B cell (primary cell): ENCODE measurements around the gene KRT77. TPM values are rescaled to one million over a fixed set of nuclear protein-coding genes. Genes with fewer than 3 reads are reported as not detected.
A peak's percentile ranks its signal among the peaks of the same experiment; 100 is the strongest.

Experiments
- ATAC-seq: fragments of 200-7000 bp; cut with Tn5 transposase; one replicate; pipeline ENCODE4 v1.10.0; 2021; ENCODE audit warnings: low read depth, mild to moderate bottlenecking, moderate number of reproducible peaks, moderate library complexity
- CTCF ChIA-PET: fragments of 350-600 bp; sonication (Branson Sonifier 250); formaldehyde crosslinking; loops from one replicate; lab custom pipeline; 2021; ENCODE audit warnings: antibody characterized with exemption, inconsistent platforms; lab: Charles Lee
- POLR2A ChIA-PET: fragments of 350-600 bp; sonication (Branson Sonifier 250); formaldehyde crosslinking; loops from one replicate; lab custom pipeline; 2021; ENCODE audit warnings: antibody characterized with exemption; lab: Charles Lee
- DNase-seq: peaks from one replicate; pipeline ENCODE4 v3.0.0; 2013
- H2AFZ ChIP-seq: 2 replicates; pipeline ENCODE4 v1.6.1; 2012; ENCODE audit warnings: mild to moderate bottlenecking, low read depth, low read length; ENCODE audit not compliant: insufficient read depth, poor library complexity, severe bottlenecking
- H3K27ac ChIP-seq, 2 donors: 1 replicate in 1 of 2; 2 replicates in 1 of 2; pipeline ENCODE4 v1.5.1; 2012 to 2013; ENCODE audit warnings: low read length in 2 of 2, mild to moderate bottlenecking in 2 of 2, moderate library complexity in 1 of 2
- H3K27me3 ChIP-seq, 4 experiments: fragments of 200-600 bp in 1 of 4; sonication (generic) in 1 of 4; replicated peaks in 1 of 4; 1 replicate in 2 of 4; 2 replicates in 2 of 4; pipeline versions ENCODE4 v1.6.1 to v1.7.0; 2013 to 2016; ENCODE audit warnings: low read length in 3 of 4, mild to moderate bottlenecking in 2 of 4, mixed read lengths in 1 of 4, moderate library complexity in 1 of 4; ENCODE audit not compliant: insufficient read depth in 4 of 4, control insufficient read depth in 3 of 4; ENCODE audit errors: control extremely low read depth in 1 of 4
- H3K36me3 ChIP-seq, 2 experiments: replicated peaks in 1 of 2; 1 replicate in 1 of 2; 2 replicates in 1 of 2; pipeline versions ENCODE4 v1.6.1 to v1.7.1; 2013; ENCODE audit warnings: low read length in 1 of 2; ENCODE audit not compliant: insufficient read depth in 2 of 2, control insufficient read depth in 1 of 2; ENCODE audit errors: control extremely low read depth in 1 of 2, extremely low read depth in 1 of 2
- H3K4me1 ChIP-seq, 2 donors: fragments of 200-600 bp in 1 of 2; sonication (generic) in 1 of 2; 1 replicate in 1 of 2; 2 replicates in 1 of 2; pipeline versions ENCODE4 v1.5.1 to v1.6.1; 2013 to 2017; ENCODE audit warnings: low read length in 2 of 2; ENCODE audit not compliant: control insufficient read depth in 2 of 2, insufficient read depth in 2 of 2
- H3K4me2 ChIP-seq: replicated peaks from 2 replicates; pipeline ENCODE3; 2012; ENCODE audit warnings: mild to moderate bottlenecking, low read depth, low read length; ENCODE audit not compliant: poor library complexity, severe bottlenecking
- H3K4me3 ChIP-seq, 5 experiments: fragments of 200-600 bp in 1 of 5; sonication (generic) in 1 of 5; 1 replicate in 3 of 5; 2 replicates in 2 of 5; pipeline versions ENCODE4 v1.5.1 to v1.7.0; 2011 to 2016; ENCODE audit warnings: low read length in 4 of 5, mild to moderate bottlenecking in 4 of 5, low read depth in 2 of 5, control low read depth in 1 of 5, moderate library complexity in 1 of 5; ENCODE audit not compliant: insufficient read depth in 1 of 5; ENCODE audit errors: control extremely low read depth in 1 of 5, extremely low read depth in 1 of 5
- H3K79me2 ChIP-seq: fragments of 200-600 bp; sonication (generic); one replicate; pipeline ENCODE4 v1.6.0; 2016; ENCODE audit warnings: low read length; ENCODE audit not compliant: control insufficient read depth, insufficient read depth
- H3K9ac ChIP-seq: fragments of 200-600 bp; sonication (generic); 2 replicates; pipeline ENCODE4 v1.6.1; 2017; ENCODE audit warnings: mild to moderate bottlenecking, low read length, moderate library complexity
- H3K9me3 ChIP-seq, 3 donors: one replicate each; pipeline versions ENCODE4 v1.6.1 to v1.7.1; 2013; ENCODE audit warnings: low read length in 2 of 3; ENCODE audit not compliant: control insufficient read depth in 2 of 3, insufficient read depth in 1 of 3; ENCODE audit errors: control extremely low read depth in 1 of 3
- H4K20me1 ChIP-seq: 2 replicates; pipeline ENCODE4 v1.6.0; 2012; ENCODE audit warnings: mild to moderate bottlenecking, low read length; ENCODE audit not compliant: insufficient read depth, control insufficient read depth, poor library complexity, severe bottlenecking
- H3K27ac Mint-ChIP-seq: one replicate; pipeline ENCODE4 v1.8.0; 2021; ENCODE audit warnings: mixed read lengths
- H3K27me3 Mint-ChIP-seq: one replicate; pipeline ENCODE4 v1.8.0; 2021; ENCODE audit warnings: mixed read lengths
- H3K4me1 Mint-ChIP-seq: one replicate; pipeline ENCODE4 v1.8.0; 2021; ENCODE audit warnings: mixed read lengths
- H3K4me3 Mint-ChIP-seq: one replicate; pipeline ENCODE4 v1.8.0; 2021; ENCODE audit warnings: mixed read lengths
- H3K9me3 Mint-ChIP-seq: one replicate; pipeline ENCODE4 v1.8.0; 2022; ENCODE audit warnings: mixed read lengths; ENCODE audit not compliant: insufficient read depth
- EZH2 ChIP-seq: IDR thresholded peaks from 2 replicates; pipeline ENCODE4 v1.6.1; 2012; ENCODE audit warnings: borderline replicate concordance, low read depth, mild to moderate bottlenecking, moderate library complexity, low read length; ENCODE audit not compliant: insufficient read depth, poor library complexity, severe bottlenecking
- WGBS: methylation state at CpG from one replicate; pipeline ENCODE4 v1.1.5; 2013; ENCODE audit warnings: missing lambda C conversion rate; ENCODE audit not compliant: insufficient coverage; 5-methylcytosine and 5-hydroxymethylcytosine counted together
- intact Hi-C: fragments of 100-400 bp; cut with micrococcal nuclease; formaldehyde crosslinking; loops from one replicate; pipeline ENCODE4 v1.10.0; 2022
- polyA plus RNA-seq: library from polyadenylated mRNA; depleted of rRNA; stranded (reverse); fragments of >200 nt; gene quantifications from 2 replicates; pipeline ENCODE4 v1.2.3, GENCODE V29; 2012
- total RNA-seq, 2 donors: library from RNA; stranded (reverse); fragments of 120-200 nt in 1 of 2; gene quantifications; 1 replicate in 1 of 2; 2 replicates in 1 of 2; pipeline versions ENCODE4 v1.2.3 to v1.2.4, GENCODE V29; 2013 to 2022
- TF ChIP-seq, protein P1 (sequence below): fragments of 200-600 bp; IDR thresholded peaks from one replicate; pipeline ENCODE4 v1.8.0; 2022; ENCODE audit warnings: antibody characterized with exemption, mild to moderate bottlenecking

KRT77 gene
- total and polyA plus RNA-seq, 2 donors (not counting 1 experiment from before 2014, with no cell fraction given) = not detected

DNA sequence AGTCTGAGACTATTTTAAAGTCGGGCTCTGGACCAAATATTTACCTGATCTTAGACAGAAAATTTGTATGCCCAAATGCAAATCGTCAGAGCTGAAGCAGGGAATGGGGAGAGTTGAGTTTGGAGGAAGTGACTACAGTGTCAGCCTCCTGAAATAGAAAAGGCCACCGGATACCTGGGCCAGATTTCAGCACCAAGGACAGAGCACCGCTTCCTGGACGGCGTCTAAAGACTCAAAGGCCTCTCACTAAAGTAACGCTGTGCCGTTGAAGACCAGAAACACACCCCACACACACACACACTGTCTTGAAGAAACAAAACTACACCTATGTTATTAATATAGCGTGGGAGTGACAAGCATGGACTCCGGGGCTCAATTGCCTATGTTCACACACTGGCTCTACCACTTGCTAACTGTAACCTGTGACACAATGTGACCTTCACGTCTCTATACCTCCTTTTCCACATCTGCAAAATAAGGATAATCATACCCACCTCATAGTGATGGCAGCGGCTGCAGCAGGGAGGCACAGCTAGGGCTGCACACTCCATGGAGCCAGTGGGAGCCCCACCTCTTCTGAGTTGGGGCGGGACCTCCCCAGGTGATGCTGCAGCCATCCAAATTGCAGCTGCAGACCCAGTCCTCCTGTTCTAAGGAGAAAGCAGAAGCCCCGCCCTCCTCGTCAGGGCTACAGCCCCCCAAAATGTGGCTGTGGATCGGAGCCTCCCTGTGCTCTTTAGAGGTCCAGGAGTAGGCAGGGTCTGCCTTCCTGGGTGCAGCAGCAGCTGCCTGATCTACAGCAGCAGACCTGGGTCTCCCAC, 38.3 kb upstream of the KRT77 start:
- Histone ChIP-seq H3K9me3 (peaks cover 0 to 10% (median 0%) of the 10 kb centered on the region in 3 donors), H3K4me3 (no peak overlapping the region), H2AFZ (no peak overlapping the region), H3K36me3 (no peaks in the 10 kb centered on the region), H3K79me2 (no peaks in the 10 kb centered on the region), H3K4me1 (no peaks in the 10 kb centered on the region), H4K20me1 (no peaks in the 10 kb centered on the region), H3K9ac (no peak overlapping the region), H3K27ac (no peak overlapping the region), H3K27me3 (peaks cover 0 to 10% (median 0%) of the 10 kb centered on the region in 4 experiments), H3K4me2 (no peak overlapping the region)
- DNase-seq (peak; percentile 14), ATAC-seq (no peak)
- Mint-ChIP-seq H3K9me3 (no peaks in the 10 kb centered on the region), H3K27me3 (peaks cover 38% of the 10 kb centered on the region), H3K27ac (no peak overlapping the region), H3K4me3 (no peak overlapping the region), H3K4me1 (no peaks in the 10 kb centered on the region)
- 32% methylated on average over 11 of the region's 16 CpGs for WGBS
- ChIA-PET POLR2A (no interaction called here), CTCF (no interaction called here)
- intact Hi-C loops = no loop called here
- TF ChIP-seq, protein P1, sequence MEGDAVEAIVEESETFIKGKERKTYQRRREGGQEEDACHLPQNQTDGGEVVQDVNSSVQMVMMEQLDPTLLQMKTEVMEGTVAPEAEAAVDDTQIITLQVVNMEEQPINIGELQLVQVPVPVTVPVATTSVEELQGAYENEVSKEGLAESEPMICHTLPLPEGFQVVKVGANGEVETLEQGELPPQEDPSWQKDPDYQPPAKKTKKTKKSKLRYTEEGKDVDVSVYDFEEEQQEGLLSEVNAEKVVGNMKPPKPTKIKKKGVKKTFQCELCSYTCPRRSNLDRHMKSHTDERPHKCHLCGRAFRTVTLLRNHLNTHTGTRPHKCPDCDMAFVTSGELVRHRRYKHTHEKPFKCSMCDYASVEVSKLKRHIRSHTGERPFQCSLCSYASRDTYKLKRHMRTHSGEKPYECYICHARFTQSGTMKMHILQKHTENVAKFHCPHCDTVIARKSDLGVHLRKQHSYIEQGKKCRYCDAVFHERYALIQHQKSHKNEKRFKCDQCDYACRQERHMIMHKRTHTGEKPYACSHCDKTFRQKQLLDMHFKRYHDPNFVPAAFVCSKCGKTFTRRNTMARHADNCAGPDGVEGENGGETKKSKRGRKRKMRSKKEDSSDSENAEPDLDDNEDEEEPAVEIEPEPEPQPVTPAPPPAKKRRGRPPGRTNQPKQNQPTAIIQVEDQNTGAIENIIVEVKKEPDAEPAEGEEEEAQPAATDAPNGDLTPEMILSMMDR = no peak
- no peak for TF ChIP-seq EZH2

- Histone ChIP-seq H3K4me2 (no peak overlapping the region), H3K9me3 (peaks cover 0 to 10% (median 0%) of the 10 kb centered on the region in 3 donors), H2AFZ (no peak overlapping the region), H3K27ac (no peak overlapping the region), H3K36me3 (no peaks in the 10 kb centered on the region), H4K20me1 (no peaks in the 10 kb centered on the region), H3K79me2 (no peaks in the 10 kb centered on the region), H3K4me1 (no peaks in the 10 kb centered on the region), H3K27me3 (peaks cover 0 to 10% (median 0%) of the 10 kb centered on the region in 4 experiments), H3K9ac (no peak overlapping the region), H3K4me3 (no peak overlapping the region)
- Mint-ChIP-seq H3K4me3 (no peak overlapping the region), H3K9me3 (no peaks in the 10 kb centered on the region), H3K4me1 (no peaks in the 10 kb centered on the region), H3K27ac (no peak overlapping the region), H3K27me3 (peaks cover 41% of the 10 kb centered on the region)
- intact Hi-C loops = no loop called here
- ChIA-PET CTCF (no interaction called here), POLR2A (no interaction called here)
- DNase-seq (no peak), ATAC-seq (no peak)
- TF ChIP-seq, protein P1 = no peak
- no peak for TF ChIP-seq EZH2
Observed at GRCh38 chr12:52740584-52740983, 37.3 kb upstream of the KRT77 start.
